Measurements from ENCODE around the gene PRRG3.

DNA sequence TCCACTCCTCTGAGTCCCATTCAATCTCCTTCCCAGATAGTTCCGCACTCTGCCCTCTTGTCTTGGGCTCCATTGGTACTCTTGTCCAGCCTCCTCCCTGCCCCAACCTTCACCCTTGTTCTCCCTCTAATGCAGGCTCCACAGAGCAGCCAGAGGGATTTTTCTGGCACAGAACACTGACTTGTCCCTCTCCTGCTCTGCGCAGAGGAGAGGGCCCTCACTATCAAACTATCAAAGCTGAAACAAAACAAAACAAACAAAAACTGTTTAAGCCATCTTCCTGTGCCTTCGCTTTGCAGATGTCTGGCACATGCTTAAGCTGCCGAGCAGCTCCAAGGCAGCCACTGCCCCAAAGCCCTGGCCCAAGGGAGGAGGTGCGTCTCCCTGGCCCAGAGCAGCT, 42.2 kb downstream of the PRRG3 start:
- no peak for TF ChIP-seq SIN3A (IDR thresholded peaks at IDR 0.05; ENCODE audit: low read depth)
- TF ChIP-seq, protein P1, sequence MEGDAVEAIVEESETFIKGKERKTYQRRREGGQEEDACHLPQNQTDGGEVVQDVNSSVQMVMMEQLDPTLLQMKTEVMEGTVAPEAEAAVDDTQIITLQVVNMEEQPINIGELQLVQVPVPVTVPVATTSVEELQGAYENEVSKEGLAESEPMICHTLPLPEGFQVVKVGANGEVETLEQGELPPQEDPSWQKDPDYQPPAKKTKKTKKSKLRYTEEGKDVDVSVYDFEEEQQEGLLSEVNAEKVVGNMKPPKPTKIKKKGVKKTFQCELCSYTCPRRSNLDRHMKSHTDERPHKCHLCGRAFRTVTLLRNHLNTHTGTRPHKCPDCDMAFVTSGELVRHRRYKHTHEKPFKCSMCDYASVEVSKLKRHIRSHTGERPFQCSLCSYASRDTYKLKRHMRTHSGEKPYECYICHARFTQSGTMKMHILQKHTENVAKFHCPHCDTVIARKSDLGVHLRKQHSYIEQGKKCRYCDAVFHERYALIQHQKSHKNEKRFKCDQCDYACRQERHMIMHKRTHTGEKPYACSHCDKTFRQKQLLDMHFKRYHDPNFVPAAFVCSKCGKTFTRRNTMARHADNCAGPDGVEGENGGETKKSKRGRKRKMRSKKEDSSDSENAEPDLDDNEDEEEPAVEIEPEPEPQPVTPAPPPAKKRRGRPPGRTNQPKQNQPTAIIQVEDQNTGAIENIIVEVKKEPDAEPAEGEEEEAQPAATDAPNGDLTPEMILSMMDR (IDR thresholded peaks at IDR 0.05 in 2 of 3, conservative IDR thresholded peaks at IDR 0.05 in 1 of 3; ENCODE audit: borderline replicate concordance in 1 of 3, insufficient read depth in 1 of 3, low read depth in 2 of 3, low read length in 2 of 3), result no peak
- TF ChIP-seq, protein P2, sequence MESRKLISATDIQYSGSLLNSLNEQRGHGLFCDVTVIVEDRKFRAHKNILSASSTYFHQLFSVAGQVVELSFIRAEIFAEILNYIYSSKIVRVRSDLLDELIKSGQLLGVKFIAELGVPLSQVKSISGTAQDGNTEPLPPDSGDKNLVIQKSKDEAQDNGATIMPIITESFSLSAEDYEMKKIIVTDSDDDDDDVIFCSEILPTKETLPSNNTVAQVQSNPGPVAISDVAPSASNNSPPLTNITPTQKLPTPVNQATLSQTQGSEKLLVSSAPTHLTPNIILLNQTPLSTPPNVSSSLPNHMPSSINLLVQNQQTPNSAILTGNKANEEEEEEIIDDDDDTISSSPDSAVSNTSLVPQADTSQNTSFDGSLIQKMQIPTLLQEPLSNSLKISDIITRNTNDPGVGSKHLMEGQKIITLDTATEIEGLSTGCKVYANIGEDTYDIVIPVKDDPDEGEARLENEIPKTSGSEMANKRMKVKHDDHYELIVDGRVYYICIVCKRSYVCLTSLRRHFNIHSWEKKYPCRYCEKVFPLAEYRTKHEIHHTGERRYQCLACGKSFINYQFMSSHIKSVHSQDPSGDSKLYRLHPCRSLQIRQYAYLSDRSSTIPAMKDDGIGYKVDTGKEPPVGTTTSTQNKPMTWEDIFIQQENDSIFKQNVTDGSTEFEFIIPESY (IDR thresholded peaks at IDR 0.05; ENCODE audit: extremely low read depth, insufficient replicate concordance, low read length), result no peak
